NB4 (cell line): ENCODE measurements around the gene POLE3.

Experiments used
- POLR2A ChIP-seq: IDR thresholded peaks from 2 replicates; pipeline ENCODE4 v1.6.1; 2011; ENCODE audit warnings: mild to moderate bottlenecking; ENCODE audit not compliant: insufficient read length; ENCODE audit errors: extremely low read depth
- TF ChIP-seq, protein P1 (sequence below): IDR thresholded peaks from one replicate; pipeline ENCODE4 v1.5.1; 2012; ENCODE audit warnings: low read depth, low read length
- TF ChIP-seq, protein P2 (sequence below): IDR thresholded peaks from 2 replicates; pipeline ENCODE4 v1.6.1; 2011; ENCODE audit warnings: low read depth, low read length

DNA sequence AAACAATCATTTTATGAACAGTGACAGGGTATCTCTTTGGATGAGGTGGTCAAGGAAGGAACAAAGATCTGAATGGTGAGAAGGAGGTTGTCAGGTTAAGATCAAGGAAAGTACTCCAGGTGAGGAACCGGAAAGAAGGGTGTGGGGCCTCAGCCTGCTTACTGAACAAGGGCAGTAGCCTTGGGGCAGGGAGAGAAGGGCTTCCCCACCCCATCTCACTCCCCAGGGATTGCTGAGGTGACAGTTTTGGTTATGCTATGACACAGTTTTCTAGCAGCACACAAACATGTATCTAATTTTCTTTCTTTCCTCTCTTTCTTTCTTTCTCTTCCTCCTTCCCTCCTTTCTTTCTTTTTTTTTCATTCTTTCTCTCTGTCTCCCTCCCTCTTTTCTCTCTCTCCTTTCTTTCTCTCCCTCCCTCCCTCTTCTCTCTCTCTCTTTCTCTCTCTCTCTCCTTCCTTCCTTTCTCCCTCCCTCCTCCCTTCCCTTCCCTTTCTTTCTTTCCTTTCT, 29.6 kb downstream of the POLE3 start:
- TF ChIP-seq POLR2A, result no peak
- TF ChIP-seq, protein P1, sequence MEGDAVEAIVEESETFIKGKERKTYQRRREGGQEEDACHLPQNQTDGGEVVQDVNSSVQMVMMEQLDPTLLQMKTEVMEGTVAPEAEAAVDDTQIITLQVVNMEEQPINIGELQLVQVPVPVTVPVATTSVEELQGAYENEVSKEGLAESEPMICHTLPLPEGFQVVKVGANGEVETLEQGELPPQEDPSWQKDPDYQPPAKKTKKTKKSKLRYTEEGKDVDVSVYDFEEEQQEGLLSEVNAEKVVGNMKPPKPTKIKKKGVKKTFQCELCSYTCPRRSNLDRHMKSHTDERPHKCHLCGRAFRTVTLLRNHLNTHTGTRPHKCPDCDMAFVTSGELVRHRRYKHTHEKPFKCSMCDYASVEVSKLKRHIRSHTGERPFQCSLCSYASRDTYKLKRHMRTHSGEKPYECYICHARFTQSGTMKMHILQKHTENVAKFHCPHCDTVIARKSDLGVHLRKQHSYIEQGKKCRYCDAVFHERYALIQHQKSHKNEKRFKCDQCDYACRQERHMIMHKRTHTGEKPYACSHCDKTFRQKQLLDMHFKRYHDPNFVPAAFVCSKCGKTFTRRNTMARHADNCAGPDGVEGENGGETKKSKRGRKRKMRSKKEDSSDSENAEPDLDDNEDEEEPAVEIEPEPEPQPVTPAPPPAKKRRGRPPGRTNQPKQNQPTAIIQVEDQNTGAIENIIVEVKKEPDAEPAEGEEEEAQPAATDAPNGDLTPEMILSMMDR, result no peak
- TF ChIP-seq, protein P2, sequence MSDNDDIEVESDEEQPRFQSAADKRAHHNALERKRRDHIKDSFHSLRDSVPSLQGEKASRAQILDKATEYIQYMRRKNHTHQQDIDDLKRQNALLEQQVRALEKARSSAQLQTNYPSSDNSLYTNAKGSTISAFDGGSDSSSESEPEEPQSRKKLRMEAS, result no peak
